ENCODE results near the gene WDFY4.

WDFY4 gene

GRCh38 chr10:48985621-48986158, 301.0 kb downstream of the WDFY4 start:
- DNase-seq (ENCODE audit: low spot score), result no peak

DNA sequence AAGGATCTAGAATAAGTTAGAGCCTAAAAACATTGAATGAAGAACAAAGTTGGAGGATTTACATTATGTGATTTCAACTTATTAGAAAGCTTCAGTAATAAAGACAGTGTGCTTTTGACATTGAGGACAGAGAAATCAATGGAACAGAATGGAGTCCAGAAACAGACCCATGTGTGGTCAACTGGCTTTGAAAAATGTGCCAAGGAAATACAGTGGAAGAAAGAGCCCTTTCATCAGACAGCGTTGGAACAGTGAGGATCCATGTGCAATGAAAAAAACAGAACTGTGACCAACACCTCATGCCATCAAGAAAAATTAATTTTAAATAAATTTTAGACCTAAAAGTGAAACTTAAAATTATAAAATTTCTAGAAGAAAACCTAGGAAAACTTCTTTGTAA, 305.6 kb downstream of the WDFY4 start:
- no peak for DNase-seq (ENCODE audit: low spot score)

- DNase-seq (ENCODE audit: low spot score), result no peak
Observed at GRCh38 chr10:48993627-48994026, 309.0 kb downstream of the WDFY4 start.

DNA sequence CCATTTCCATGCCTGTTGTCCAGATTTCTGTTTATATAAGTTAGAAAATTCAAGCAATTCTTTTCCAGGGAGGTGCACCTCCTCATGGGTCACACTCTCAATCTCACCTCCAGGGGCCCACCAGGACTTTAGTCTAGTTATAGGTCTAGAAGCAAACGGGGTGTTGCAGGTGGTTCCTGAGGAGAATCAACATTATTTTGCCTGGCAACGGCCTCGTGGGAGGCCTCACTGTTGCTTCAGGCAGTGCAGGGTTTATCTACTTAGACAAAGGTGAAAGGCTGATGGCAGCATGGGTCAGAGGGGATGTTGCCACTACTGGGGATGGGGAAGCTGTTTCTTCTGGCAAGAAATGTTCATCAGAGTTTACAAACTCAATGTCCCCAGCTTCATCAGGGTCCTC, 311.7 kb downstream of the WDFY4 start:
- DNase-seq (ENCODE audit: low spot score), result no peak

GRCh38 chr10:48999346-48999745, 314.7 kb downstream of the WDFY4 start:
- no peak for DNase-seq (ENCODE audit: low spot score)

- DNase-seq (ENCODE audit: low spot score), result no peak
Observed at GRCh38 chr10:49000437-49001398, 316.0 kb downstream of the WDFY4 start.

DNA sequence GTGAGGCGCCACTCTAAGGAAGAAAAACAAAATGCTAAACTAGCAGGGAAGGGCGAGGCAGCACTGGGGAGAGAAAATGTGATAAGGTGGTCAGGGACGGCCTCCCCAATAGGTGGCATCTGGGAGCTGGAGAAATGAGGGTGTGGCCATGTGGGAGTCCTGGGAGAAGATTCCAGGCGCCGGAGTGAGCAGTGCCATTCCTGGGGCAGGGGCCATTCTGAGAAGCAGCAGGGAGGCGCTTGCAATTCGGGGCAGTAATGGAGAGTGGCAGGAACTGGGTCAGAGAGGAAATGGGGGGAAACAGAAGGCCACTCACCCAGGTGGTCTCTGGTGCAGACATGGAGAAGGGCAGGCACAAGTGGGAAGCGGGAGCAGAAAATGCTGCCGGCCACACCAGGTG, 316.7 kb downstream of the WDFY4 start:
- DNase-seq (ENCODE audit: low spot score), result no peak

GRCh38 chr10:49001870-49002672, 317.4 kb downstream of the WDFY4 start:
- DNase-seq (ENCODE audit: low spot score), result no peak

GRCh38 chr10:49005270-49005669, 320.6 kb downstream of the WDFY4 start:
- no peak for DNase-seq (ENCODE audit: low spot score)

DNA sequence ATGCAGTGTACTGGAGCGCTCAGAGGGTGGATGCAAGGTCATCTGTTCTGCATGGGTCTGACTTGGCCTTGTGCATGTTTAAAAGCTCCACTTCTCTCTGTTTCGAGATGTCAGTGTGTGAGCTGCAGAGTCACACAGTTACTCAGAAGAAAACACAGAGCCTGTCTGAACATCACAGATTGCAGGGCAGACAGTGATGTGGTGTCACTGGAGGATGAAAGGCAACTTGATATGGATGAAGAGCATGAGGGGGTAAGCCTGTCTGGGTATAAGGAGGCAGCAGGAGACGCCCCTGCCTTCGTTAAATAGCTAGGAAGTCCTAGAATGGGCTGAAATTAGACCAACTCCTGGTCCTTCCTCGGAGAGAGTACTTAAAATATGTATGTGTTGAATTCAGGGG, 322.5 kb downstream of the WDFY4 start:
- no peak for DNase-seq (ENCODE audit: low spot score)

GRCh38 chr10:49008091-49008490, 323.4 kb downstream of the WDFY4 start:
- DNase-seq (ENCODE audit: low spot score), result no peak

DNA sequence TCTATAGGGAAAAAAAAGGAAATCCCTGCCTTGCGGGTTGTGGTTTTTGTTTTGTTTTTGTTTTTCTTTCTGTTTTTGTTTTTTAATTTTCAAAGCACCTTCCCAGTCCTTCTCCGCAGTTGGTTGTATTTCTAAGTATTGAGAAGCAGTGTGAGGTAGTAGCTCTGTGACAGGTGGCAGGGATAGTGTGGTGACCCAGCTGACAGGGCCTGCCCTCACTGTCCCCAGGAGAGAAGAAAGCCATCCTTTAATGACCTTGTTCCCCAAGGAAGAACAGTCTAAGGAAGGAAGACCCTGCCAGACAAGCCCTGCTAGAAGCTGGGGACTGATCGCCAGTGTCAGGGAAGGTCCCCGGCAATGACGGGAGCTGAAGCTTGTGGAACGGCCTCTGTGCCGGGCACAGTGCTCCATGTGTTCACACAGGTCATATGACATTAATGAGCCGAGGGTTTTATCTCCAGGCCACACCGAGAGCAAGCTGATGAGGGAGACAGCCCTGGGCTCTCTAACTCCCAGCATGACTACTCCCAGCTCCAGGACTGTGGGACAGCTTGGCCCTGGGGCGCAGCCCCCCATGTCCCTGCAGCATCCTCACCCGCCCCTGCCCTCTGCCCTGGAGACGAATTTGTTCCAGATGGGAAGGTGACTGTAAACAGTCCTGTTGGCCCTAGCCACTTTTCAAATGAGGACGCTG, 324.0 kb downstream of the WDFY4 start:
- DNase-seq (ENCODE audit: low spot score), result no peak

GRCh38 chr10:49009199-49009979, 324.7 kb downstream of the WDFY4 start:
- DNase-seq (ENCODE audit: low spot score), result no peak

DNA sequence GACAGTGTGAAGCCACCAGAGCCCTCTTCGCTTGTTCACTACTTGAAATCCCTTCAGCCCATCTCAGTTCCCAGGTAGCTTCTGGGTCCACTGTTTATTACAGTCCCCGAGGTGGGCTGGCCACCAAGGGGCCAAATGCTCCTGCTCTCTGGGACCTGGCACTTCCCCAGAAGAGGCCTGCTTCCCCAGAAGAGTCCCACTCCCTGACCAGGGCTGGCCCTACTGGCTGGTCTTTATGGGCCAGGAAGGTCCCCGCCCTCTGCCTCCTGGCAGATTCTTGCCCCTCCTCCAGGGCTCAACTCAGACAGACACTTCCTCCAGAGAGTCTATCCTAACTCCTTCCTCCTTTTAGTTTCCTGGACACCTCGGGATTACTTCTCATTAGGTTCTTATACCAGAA, 325.6 kb downstream of the WDFY4 start:
- no peak for DNase-seq (ENCODE audit: low spot score)

DNA sequence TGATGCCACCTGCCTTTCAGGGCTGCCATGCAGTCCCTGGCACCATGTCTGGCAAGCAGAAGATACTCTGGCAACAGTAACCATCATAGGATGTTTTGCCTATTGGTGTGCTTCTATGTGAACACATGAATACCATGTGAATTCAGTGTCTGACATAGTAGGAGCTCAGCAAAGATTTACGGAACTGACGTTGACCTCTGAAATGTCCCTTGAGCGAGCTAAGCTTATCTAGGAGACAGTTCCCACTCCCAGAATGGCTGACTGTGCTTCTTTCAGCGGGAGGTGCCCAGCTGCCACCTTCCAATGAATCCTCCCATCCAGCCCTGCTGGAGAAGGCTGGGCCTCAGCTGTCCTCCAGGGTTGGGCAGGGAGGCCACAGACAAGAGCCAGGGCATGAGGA, 326.2 kb downstream of the WDFY4 start:
- no peak for DNase-seq (ENCODE audit: low spot score)

GRCh38 chr10:49011756-49012155, 327.1 kb downstream of the WDFY4 start:
- no peak for DNase-seq (ENCODE audit: low spot score)

DNA sequence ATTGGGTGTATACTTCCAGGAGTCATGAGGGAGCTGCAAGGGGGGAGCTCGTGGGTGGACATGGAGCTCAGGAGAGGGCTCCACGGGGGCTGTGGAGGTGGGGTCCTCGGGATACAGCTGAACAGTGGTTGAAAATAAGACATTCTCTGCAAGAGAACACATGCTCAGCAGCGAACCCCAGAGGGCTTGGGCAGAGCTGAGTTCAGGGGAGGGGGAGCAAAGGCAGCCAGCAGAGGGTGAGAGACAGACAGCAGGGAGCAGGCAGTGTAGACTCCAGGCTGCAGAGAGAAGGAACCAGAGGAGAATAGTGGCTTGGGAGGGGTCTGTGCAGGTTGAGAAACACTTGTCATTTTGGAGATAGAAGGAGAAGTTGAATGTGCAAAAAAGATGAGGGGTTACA, 327.9 kb downstream of the WDFY4 start:
- DNase-seq (ENCODE audit: low spot score), result no peak

- DNase-seq (ENCODE audit: low spot score), result no peak
Observed at GRCh38 chr10:49015700-49016099, 331.0 kb downstream of the WDFY4 start.

- no peak for DNase-seq (ENCODE audit: low spot score)
Observed at GRCh38 chr10:49021685-49022084, 337.0 kb downstream of the WDFY4 start.

- DNase-seq (ENCODE audit: low spot score), result no peak
Observed at GRCh38 chr10:49023071-49023470, 338.4 kb downstream of the WDFY4 start.

- DNase-seq (ENCODE audit: low spot score), result peak; percentile 52
Observed at GRCh38 chr10:49023752-49024151, 339.1 kb downstream of the WDFY4 start.
